HepG2 (cell line): ENCODE results near the gene NPDC1. TPM values are rescaled to one million over a fixed set of nuclear protein-coding genes. Genes with fewer than 3 reads are reported as not detected.

Source experiments
- BRCA1 ChIP-seq: sonication (generic); formaldehyde crosslinking; IDR thresholded peaks from 2 replicates; pipeline ENCODE4 v1.4.0; 2020; ENCODE audit warnings: missing genetic modification reagents
- BRF2 ChIP-seq: sonication (generic); formaldehyde crosslinking; IDR thresholded peaks from 2 replicates; pipeline ENCODE4 v1.8.1; 2022; ENCODE audit warnings: mild to moderate bottlenecking, missing genetic modification reagents
- CBX2 ChIP-seq, 2 experiments: fragments of 200-600 bp in 1 of 2; sonication (generic); formaldehyde crosslinking in 1 of 2; IDR thresholded peaks; 2 replicates each; pipeline versions ENCODE4 v1.7.0 to v1.8.1; 2018 to 2022; ENCODE audit warnings: low read depth in 2 of 2, low read length in 1 of 2, mild to moderate bottlenecking in 1 of 2, missing genetic modification reagents in 1 of 2
- FOXJ3 ChIP-seq: sonication (generic); formaldehyde crosslinking; IDR thresholded peaks from 2 replicates; pipeline ENCODE4 v1.4.0; 2020; ENCODE audit warnings: missing genetic modification reagents, mild to moderate bottlenecking, borderline replicate concordance
- GATAD1 ChIP-seq: IDR thresholded peaks from 2 replicates; pipeline ENCODE4 v1.6.1; 2016; ENCODE audit warnings: missing genetic modification reagents, missing compliant biosample characterization
- HMGA1 ChIP-seq: sonication (generic); formaldehyde crosslinking; conservative IDR thresholded peaks from 2 replicates; pipeline ENCODE4 v1.4.0; 2020; ENCODE audit warnings: missing genetic modification reagents
- KLF12 ChIP-seq: sonication (generic); formaldehyde crosslinking; IDR thresholded peaks from 2 replicates; pipeline ENCODE4 v1.4.0; 2020; ENCODE audit warnings: missing genetic modification reagents, borderline replicate concordance
- KLF16 ChIP-seq, 2 experiments: sonication (generic) in 1 of 2; formaldehyde crosslinking in 1 of 2; IDR thresholded peaks; 2 replicates each; pipeline versions ENCODE4 v1.6.1 to v1.8.0; 2016 to 2023; ENCODE audit warnings: missing genetic modification reagents in 2 of 2, missing compliant biosample characterization in 1 of 2
- MZF1 ChIP-seq: sonication (generic); formaldehyde crosslinking; IDR thresholded peaks from 2 replicates; pipeline ENCODE4 v1.8.1; 2023; ENCODE audit warnings: mild to moderate bottlenecking, missing genetic modification reagents, borderline replicate concordance
- POGZ ChIP-seq: sonication (generic); formaldehyde crosslinking; IDR thresholded peaks from 2 replicates; pipeline ENCODE4 v1.4.0; 2020; ENCODE audit warnings: mild to moderate bottlenecking, missing genetic modification reagents
- RBM22 ChIP-seq: fragments of 200-400 bp; formaldehyde crosslinking; optimal IDR thresholded peaks from 2 replicates; pipeline ENCODE3; 2017; ENCODE audit warnings: mild to moderate bottlenecking, low read length, moderate library complexity
- SIX4 ChIP-seq: sonication (generic); formaldehyde crosslinking; IDR thresholded peaks from 2 replicates; pipeline ENCODE4 v1.4.0; 2020; ENCODE audit warnings: missing genetic modification reagents
- ZBTB43 ChIP-seq: sonication (generic); formaldehyde crosslinking; conservative IDR thresholded peaks from 2 replicates; pipeline ENCODE4 v1.4.0; 2020; ENCODE audit warnings: missing genetic modification reagents
- ZNF138 ChIP-seq: sonication (generic); formaldehyde crosslinking; IDR thresholded peaks from 2 replicates; pipeline ENCODE4 v1.5.0; 2020; ENCODE audit warnings: mild to moderate bottlenecking, low read depth, missing genetic modification reagents
- ZNF318 ChIP-seq: sonication (generic); formaldehyde crosslinking; IDR thresholded peaks from 2 replicates; pipeline ENCODE4 v1.4.0; 2020; ENCODE audit warnings: mild to moderate bottlenecking, missing genetic modification reagents
- ZNF331 ChIP-seq: sonication (generic); formaldehyde crosslinking; IDR thresholded peaks from 2 replicates; pipeline ENCODE4 v1.4.0; 2020; ENCODE audit warnings: missing genetic modification reagents
- ZNF580 ChIP-seq: IDR thresholded peaks from 2 replicates; pipeline ENCODE4 v1.6.1; 2016; ENCODE audit warnings: low read depth, borderline replicate concordance
- ZNF878 ChIP-seq: sonication (generic); formaldehyde crosslinking; IDR thresholded peaks from 2 replicates; pipeline ENCODE4 v1.8.1; 2023; ENCODE audit warnings: mild to moderate bottlenecking, missing genetic modification reagents, moderate library complexity
- polyA plus RNA-seq, 8 experiments: library from polyadenylated mRNA; depleted of rRNA in 3 of 8; stranded (reverse) in 7 of 8; unstranded in 1 of 8; fragments of >200 nt; fragmentation: Illumina TruSeq in 4 of 8; extraction: Trizol in 4 of 8; gene quantifications; 2 replicates each; pipeline versions ENCODE4 v1.2.1 to v1.2.3, GENCODE V29; 2011 to 2016; ENCODE audit warnings: low read depth in 4 of 8, missing spikeins in 1 of 8, mixed read lengths in 1 of 8; ENCODE audit not compliant: insufficient read depth in 1 of 8
- total RNA-seq, 5 experiments: library from RNA; depleted of rRNA; stranded (reverse); fragments of >200 nt; fragmentation: Illumina TruSeq; extraction: Trizol; gene quantifications; 2 replicates each; pipeline ENCODE4 v1.2.3, GENCODE V29; 2016; ENCODE audit warnings: low read depth in 1 of 5

NPDC1 gene
- total and polyA plus RNA-seq, 2 of the 13 experiments (the other 11 are each of a cell fraction or from before 2014, with no cell fraction given), result 0.84 to 5.4 TPM

GRCh38 chr9:137053944-137054931 lies 8.3 kb upstream of the NPDC1 start, which contains the start of gene ENTPD2 (continued):
- TF ChIP-seq BRF2 (CRISPR knock-in tag) (no peak), GATAD1 (CRISPR knock-in tag) (no peak), BRCA1 (CRISPR knock-in tag) (no peak), ZNF318 (CRISPR knock-in tag) (no peak), SIX4 (CRISPR knock-in tag) (no peak), RBM22 (no peak), HMGA1 (no peak), ZBTB43 (CRISPR knock-in tag) (no peak), ZNF331 (CRISPR knock-in tag) (no peak), ZNF580 (CRISPR knock-in tag) (0 out of 2 replicates have a peak, but pooled peaks have one; percentile 17), FOXJ3 (CRISPR knock-in tag) (no peak), POGZ (no peak), CBX2 (IDR thresholded peaks at IDR 0.05; ENCODE audit: low read depth, low read length) (no peak), CBX2 (CRISPR knock-in tag; IDR thresholded peaks at IDR 0.05; ENCODE audit: low read depth) (no peak), ZNF138 (CRISPR knock-in tag) (no peak), MZF1 (CRISPR knock-in tag) (no peak), KLF16 (CRISPR knock-in tag; IDR thresholded peaks at IDR 0.05) (peak in 1 of 2 experiments; percentile 62; a peak in 1 of 4 replicates), ZNF878 (no peak), KLF12 (CRISPR knock-in tag) (peak; percentile 68; the same call in 1 of the 2 replicates)
